GM20431 (cell line): ENCODE measurements around the gene SPATA9.

Source experiments
- in situ Hi-C: fragments of 300-500 bp; cut with MseI, MboI; formaldehyde crosslinking; loops from one replicate; pipeline ENCODE4 v1.15.0; 2020; ENCODE audit warnings: low sequenced_read_pairs; ENCODE audit not compliant: unreplicated experiment

The SPATA9 gene

GRCh38 chr5:95690333-95690732 lies 7.5 kb upstream of the SPATA9 start:
- in situ Hi-C loops, result no loop called here

- in situ Hi-C loops, result no loop called here
Measured at GRCh38 chr5:95689680-95690079, 6.9 kb upstream of the SPATA9 start.

- in situ Hi-C loops, result no loop called here
Measured at GRCh38 chr5:95686651-95687050, 3.9 kb upstream of the SPATA9 start.

GRCh38 chr5:95684361-95684760 lies 1.6 kb upstream of the SPATA9 start:
- in situ Hi-C loops, result no loop called here

- in situ Hi-C loops, result loop anchor here (25.0 kb wide), 1 partner anchor 89 kb away; no protein-coding TSS in a partner anchor
Measured at GRCh38 chr5:95673081-95673480, 9.7 kb downstream of the SPATA9 start.

- in situ Hi-C loops, result loop anchor here (25.0 kb wide), 1 partner anchor 90 kb away; no protein-coding TSS in a partner anchor
Measured at GRCh38 chr5:95672641-95673040, 10.2 kb downstream of the SPATA9 start.

GRCh38 chr5:95671826-95672225 lies 11.0 kb downstream of the SPATA9 start:
- in situ Hi-C loops, result loop anchor here (25.0 kb wide), 1 partner anchor 90 kb away; no protein-coding TSS in a partner anchor

- in situ Hi-C loops, result loop anchor here (25.0 kb wide), 1 partner anchor 92 kb away; no protein-coding TSS in a partner anchor
Measured at GRCh38 chr5:95670568-95670967, 12.2 kb downstream of the SPATA9 start.

- in situ Hi-C loops, result loop anchor here (25.0 kb wide), 1 partner anchor 92 kb away; no protein-coding TSS in a partner anchor
Measured at GRCh38 chr5:95669985-95670384, 12.8 kb downstream of the SPATA9 start.

GRCh38 chr5:95669540-95669939 lies 13.3 kb downstream of the SPATA9 start:
- in situ Hi-C loops, result loop anchor here (25.0 kb wide), 1 partner anchor 93 kb away; no protein-coding TSS in a partner anchor

GRCh38 chr5:95668728-95669127 lies 14.1 kb downstream of the SPATA9 start:
- in situ Hi-C loops, result loop anchor here (25.0 kb wide), 1 partner anchor 94 kb away; no protein-coding TSS in a partner anchor

- in situ Hi-C loops, result loop anchor here (25.0 kb wide), 1 partner anchor 94 kb away; no protein-coding TSS in a partner anchor
Measured at GRCh38 chr5:95668216-95668615, 14.6 kb downstream of the SPATA9 start.

- in situ Hi-C loops, result loop anchor here (25.0 kb wide), 1 partner anchor 95 kb away; no protein-coding TSS in a partner anchor
Measured at GRCh38 chr5:95667678-95668077, 15.1 kb downstream of the SPATA9 start.

GRCh38 chr5:95667061-95667618 lies 15.7 kb downstream of the SPATA9 start:
- in situ Hi-C loops, result loop anchor here (25.0 kb wide), 1 partner anchor 95 kb away; no protein-coding TSS in a partner anchor

GRCh38 chr5:95664204-95664786 lies 18.5 kb downstream of the SPATA9 start:
- in situ Hi-C loops, result loop anchor here (25.0 kb wide), 1 partner anchor 98 kb away; no protein-coding TSS in a partner anchor

GRCh38 chr5:95662946-95663345 lies 19.8 kb downstream of the SPATA9 start:
- in situ Hi-C loops, result loop anchor here (25.0 kb wide), 1 partner anchor 99 kb away; no protein-coding TSS in a partner anchor

- in situ Hi-C loops, result loop anchor here (25.0 kb wide), 1 partner anchor 102 kb away; no protein-coding TSS in a partner anchor
Measured at GRCh38 chr5:95660060-95660459, 22.7 kb downstream of the SPATA9 start.

GRCh38 chr5:95655575-95655974 lies 27.2 kb downstream of the SPATA9 start:
- in situ Hi-C loops, result loop anchor here (25.0 kb wide), 1 partner anchor 107 kb away; no protein-coding TSS in a partner anchor

GRCh38 chr5:95654196-95654595 lies 28.6 kb downstream of the SPATA9 start:
- in situ Hi-C loops, result loop anchor here (25.0 kb wide), 1 partner anchor 108 kb away; no protein-coding TSS in a partner anchor

- in situ Hi-C loops, result loop anchor here (25.0 kb wide), 1 partner anchor 109 kb away; no protein-coding TSS in a partner anchor
Measured at GRCh38 chr5:95652849-95653248, 29.9 kb downstream of the SPATA9 start.
